DOHH2 (cell line): ENCODE measurements around the gene ADGRL2.

ENCODE experiments used
- EZH2phosphoT487 ChIP-seq: fragments of 200-600 bp; sonication (generic); IDR thresholded peaks from 2 replicates; pipeline ENCODE4 v1.6.1; 2017; ENCODE audit warnings: borderline replicate concordance, mild to moderate bottlenecking, antibody characterized with exemption, low read length, moderate library complexity, mixed read lengths
- TF ChIP-seq, protein P1 (sequence below): fragments of 200-600 bp; sonication (generic); IDR thresholded peaks from one replicate; pipeline ENCODE4 v1.5.1; 2014; ENCODE audit warnings: antibody characterized with exemption, mild to moderate bottlenecking, low read depth, low read length; ENCODE audit not compliant: poor library complexity, severe bottlenecking

DNA sequence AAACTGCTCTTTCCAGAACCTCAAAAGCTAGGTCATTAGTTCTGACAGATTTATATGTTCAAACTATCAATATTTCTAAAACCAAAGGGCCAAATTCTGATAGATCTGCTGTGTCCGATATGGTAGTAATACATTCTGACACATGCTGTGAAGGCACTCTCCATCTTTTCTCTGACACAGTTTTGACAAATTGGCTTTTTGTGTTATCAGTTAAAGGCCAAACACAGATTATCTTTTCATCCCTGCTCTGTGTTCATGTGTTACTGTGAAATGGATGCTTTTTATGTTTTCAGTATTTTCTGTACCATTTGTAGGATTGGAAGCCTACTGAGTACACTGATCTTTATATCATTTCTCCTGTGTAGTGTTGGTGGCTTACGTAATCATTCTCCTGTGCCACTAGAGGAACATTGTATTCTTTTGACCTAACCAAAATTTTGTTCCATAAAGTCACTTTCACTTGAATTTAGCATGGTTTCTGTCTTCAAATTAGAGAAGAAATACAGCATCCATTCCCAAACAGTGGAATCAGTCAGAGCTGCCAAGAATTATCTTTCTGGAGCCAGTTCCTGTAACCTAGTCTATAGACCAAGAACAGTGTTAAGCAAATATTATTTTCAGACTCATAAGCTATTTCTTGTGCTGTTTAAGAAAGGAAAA is 137.2 kb downstream of the ADGRL2 start:
- TF ChIP-seq, protein P1, sequence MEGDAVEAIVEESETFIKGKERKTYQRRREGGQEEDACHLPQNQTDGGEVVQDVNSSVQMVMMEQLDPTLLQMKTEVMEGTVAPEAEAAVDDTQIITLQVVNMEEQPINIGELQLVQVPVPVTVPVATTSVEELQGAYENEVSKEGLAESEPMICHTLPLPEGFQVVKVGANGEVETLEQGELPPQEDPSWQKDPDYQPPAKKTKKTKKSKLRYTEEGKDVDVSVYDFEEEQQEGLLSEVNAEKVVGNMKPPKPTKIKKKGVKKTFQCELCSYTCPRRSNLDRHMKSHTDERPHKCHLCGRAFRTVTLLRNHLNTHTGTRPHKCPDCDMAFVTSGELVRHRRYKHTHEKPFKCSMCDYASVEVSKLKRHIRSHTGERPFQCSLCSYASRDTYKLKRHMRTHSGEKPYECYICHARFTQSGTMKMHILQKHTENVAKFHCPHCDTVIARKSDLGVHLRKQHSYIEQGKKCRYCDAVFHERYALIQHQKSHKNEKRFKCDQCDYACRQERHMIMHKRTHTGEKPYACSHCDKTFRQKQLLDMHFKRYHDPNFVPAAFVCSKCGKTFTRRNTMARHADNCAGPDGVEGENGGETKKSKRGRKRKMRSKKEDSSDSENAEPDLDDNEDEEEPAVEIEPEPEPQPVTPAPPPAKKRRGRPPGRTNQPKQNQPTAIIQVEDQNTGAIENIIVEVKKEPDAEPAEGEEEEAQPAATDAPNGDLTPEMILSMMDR = no peak
- no peak for TF ChIP-seq EZH2phosphoT487
